A673 (cell line): ENCODE measurements around the gene TLE6. TPM values are rescaled to one million over a fixed set of nuclear protein-coding genes. Genes with fewer than 3 reads are reported as not detected.

Experiments
- BruUV-seq: library from RNA; stranded (reverse); fragments of 400-500 nt; replicated peaks from 2 replicates; lab custom pipeline; 2021; lab: Mats Ljungman, UMichigan
- CTCF ChIA-PET: fragments of 300-600 bp; sonication (Branson Sonifier 250); formaldehyde crosslinking; loops from one replicate; lab custom pipeline; 2022; ENCODE audit warnings: antibody characterized with exemption; lab: Charles Lee
- POLR2A ChIA-PET: fragments of 300-600 bp; sonication (Branson Sonifier 250); formaldehyde crosslinking; loops from one replicate; lab custom pipeline; 2022; ENCODE audit warnings: antibody characterized with exemption; ENCODE audit not compliant: low non-redundant PET; lab: Charles Lee
- DNase-seq: peaks from one replicate; pipeline ENCODE4 v3.0.0-alpha.2; 2015; ENCODE audit warnings: low spot score
- H3K27ac ChIP-seq: fragments of 200-600 bp; sonication (generic); 2 replicates; pipeline ENCODE4 v1.5.1; 2016; ENCODE audit warnings: mixed run types, low read depth, mild to moderate bottlenecking, mixed read lengths, antibody characterized with exemption, low read length; ENCODE audit not compliant: poor library complexity, severe bottlenecking
- H3K27me3 ChIP-seq: fragments of 200-600 bp; sonication (generic); replicated peaks from 2 replicates; pipeline ENCODE4 v1.6.1; 2017; ENCODE audit warnings: mixed run types, low read depth, mild to moderate bottlenecking, mixed read lengths, antibody characterized with exemption, low read length; ENCODE audit not compliant: insufficient read depth, poor library complexity
- H3K36me3 ChIP-seq: fragments of 200-600 bp; sonication (generic); 2 replicates; pipeline ENCODE4 v1.6.1; 2016; ENCODE audit warnings: mixed run types, mild to moderate bottlenecking, mixed read lengths, antibody characterized with exemption, low read length; ENCODE audit not compliant: insufficient read depth, poor library complexity, severe bottlenecking
- H3K4me1 ChIP-seq: fragments of 200-600 bp; sonication (generic); 2 replicates; pipeline ENCODE4 v1.6.1; 2017; ENCODE audit warnings: mixed run types, mild to moderate bottlenecking, mixed read lengths, antibody characterized with exemption, low read length; ENCODE audit not compliant: insufficient read depth, poor library complexity, severe bottlenecking
- H3K4me3 ChIP-seq: fragments of 200-600 bp; sonication (generic); 2 replicates; pipeline ENCODE4 v1.5.1; 2016; ENCODE audit warnings: low read depth, mixed run types, mild to moderate bottlenecking, mixed read lengths, low read length; ENCODE audit not compliant: poor library complexity, severe bottlenecking
- H3K9me3 ChIP-seq: fragments of 200-600 bp; sonication (generic); 2 replicates; pipeline ENCODE4 v1.6.1; 2016; ENCODE audit warnings: mixed run types, low read depth, mild to moderate bottlenecking, mixed read lengths, antibody characterized with exemption, low read length; ENCODE audit not compliant: poor library complexity, severe bottlenecking
- CTCF ChIP-seq: fragments of 300-800, 200-600 bp; sonication (generic); conservative IDR thresholded peaks from 2 replicates; pipeline ENCODE4 v1.5.1; 2017; ENCODE audit warnings: low read depth, mild to moderate bottlenecking, antibody characterized with exemption, low read length, moderate library complexity, mixed read lengths
- EZH2 ChIP-seq: fragments of 200-600 bp; sonication (generic); IDR thresholded peaks from 2 replicates; pipeline ENCODE4 v1.6.1; 2017; ENCODE audit warnings: borderline replicate concordance, low read depth, mild to moderate bottlenecking, mixed read lengths, antibody characterized with exemption, low read length; ENCODE audit not compliant: poor library complexity, severe bottlenecking
- intact Hi-C: fragments of 100-400 bp; cut with micrococcal nuclease; formaldehyde crosslinking; loops from one replicate; pipeline ENCODE4 v1.10.0; 2022; ENCODE audit not compliant: unreplicated experiment
- total RNA-seq: library from RNA; stranded (reverse); gene quantifications from 2 replicates; pipeline ENCODE4 v1.2.3, GENCODE V29; 2021

Gene TLE6
- total RNA-seq, 1 experiment from 2014 or later: not detected

GRCh38 chr19:2964874-2965273 is 12.5 kb upstream of the TLE6 start:
- Histone ChIP-seq H3K27me3 (no peaks in the 10 kb centered on the region), H3K27ac (no peak overlapping the region), H3K4me1 (peaks cover 5% of the 10 kb centered on the region), H3K36me3 (no peaks in the 10 kb centered on the region), H3K9me3 (no peaks in the 10 kb centered on the region), H3K4me3 (no peak overlapping the region)
- no peak for DNase-seq
- ChIA-PET CTCF (interaction anchor here (0.7 kb wide), 1 partner anchor 267 kb away, joined by 3 read pairs; no protein-coding TSS in a partner anchor), POLR2A (interaction anchor here (0.7 kb wide), 1 partner anchor 135 kb away, joined by 5 read pairs; no protein-coding TSS in a partner anchor)
- no peak for TF ChIP-seq CTCF
- no peak for TF ChIP-seq EZH2
- intact Hi-C loops: no loop called here
- BruUV-seq: no TSS peak

GRCh38 chr19:2967972-2968371 is 9.4 kb upstream of the TLE6 start:
- H3K9me3 ChIP-seq: no peaks in the 10 kb centered on the region
- no peaks in the 10 kb centered on the region for H3K27me3 ChIP-seq
- H3K27ac ChIP-seq: no peak overlapping the region
- intact Hi-C loops: no loop called here
- DNase-seq: no peak
- POLR2A ChIA-PET: no interaction called here
- CTCF ChIA-PET: no interaction called here
- H3K4me1 ChIP-seq: peaks cover 5% of the 10 kb centered on the region
- H3K36me3 ChIP-seq: no peaks in the 10 kb centered on the region
- no peak overlapping the region for H3K4me3 ChIP-seq
- no TSS peak for BruUV-seq
- TF ChIP-seq EZH2: no peak
- TF ChIP-seq CTCF: no peak

- no peaks in the 10 kb centered on the region for H3K36me3 ChIP-seq
- no peak for DNase-seq
- no peak overlapping the region for H3K4me3 ChIP-seq
- H3K27ac ChIP-seq: no peak overlapping the region
- no TSS peak for BruUV-seq
- CTCF ChIA-PET: interaction anchor here (0.5 kb wide), 1 partner anchor 195 kb away, joined by 4 read pairs; no protein-coding TSS in a partner anchor
- H3K4me1 ChIP-seq: peaks cover 5% of the 10 kb centered on the region
- intact Hi-C loops: no loop called here
- POLR2A ChIA-PET: interaction anchor here (0.7 kb wide), 1 partner anchor 85 kb away, joined by 4 read pairs; no protein-coding TSS in a partner anchor
- TF ChIP-seq EZH2 (no peak), CTCF (no peak)
- no peaks in the 10 kb centered on the region for H3K9me3 ChIP-seq
- no peaks in the 10 kb centered on the region for H3K27me3 ChIP-seq
These were observed 8.3 kb upstream of the TLE6 start for GRCh38 chr19:2969104-2969504.
